H9 (cell line): ENCODE measurements around the gene CCL15. TPM values are rescaled to one million over a fixed set of nuclear protein-coding genes. Genes with fewer than 3 reads are reported as not detected.

Experiments used
- DNase-seq: peaks from one replicate; pipeline ENCODE4 v3.0.0-alpha.2; 2017
- H2AFZ ChIP-seq: one replicate; pipeline ENCODE4 v1.6.1; 2013; ENCODE audit warnings: mild to moderate bottlenecking, low read length, control low read depth, moderate library complexity
- H2AK5ac ChIP-seq: 2 replicates; pipeline ENCODE4 v1.6.1; 2013; ENCODE audit warnings: low read length, control low read depth, mixed read lengths; ENCODE audit not compliant: insufficient read length
- H2BK120ac ChIP-seq: one replicate; pipeline ENCODE4 v1.6.1; 2013; ENCODE audit warnings: low read depth, mild to moderate bottlenecking, low read length, control low read depth, inconsistent platforms; ENCODE audit not compliant: poor library complexity, severe bottlenecking
- H2BK12ac ChIP-seq: 2 replicates; pipeline ENCODE4 v1.6.1; 2013; ENCODE audit warnings: low read length, control low read depth, mixed read lengths, low read depth; ENCODE audit not compliant: insufficient read length
- H2BK15ac ChIP-seq: 2 replicates; pipeline ENCODE4 v1.6.1; 2013; ENCODE audit warnings: low read depth, low read length, control low read depth
- H2BK20ac ChIP-seq: one replicate; pipeline ENCODE4 v1.6.1; 2013; ENCODE audit warnings: low read depth, mild to moderate bottlenecking, low read length, control low read depth, inconsistent platforms; ENCODE audit not compliant: poor library complexity, severe bottlenecking
- H2BK5ac ChIP-seq: 2 replicates; pipeline ENCODE4 v1.6.1; 2013; ENCODE audit warnings: low read length, control low read depth, mixed read lengths; ENCODE audit not compliant: insufficient read length
- H3K14ac ChIP-seq: 2 replicates; pipeline ENCODE4 v1.6.1; 2013; ENCODE audit warnings: low read length, control low read depth; ENCODE audit not compliant: insufficient read depth
- H3K18ac ChIP-seq: 2 replicates; pipeline ENCODE4 v1.6.1; 2013; ENCODE audit warnings: low read depth, mild to moderate bottlenecking, mixed read lengths, low read length, control low read depth; ENCODE audit not compliant: insufficient read length
- H3K23ac ChIP-seq: 2 replicates; pipeline ENCODE4 v1.6.1; 2013; ENCODE audit warnings: low read length, control low read depth, mixed read lengths, low read depth; ENCODE audit not compliant: insufficient read length
- H3K23me2 ChIP-seq: 2 replicates; pipeline ENCODE4 v1.6.1; 2013; ENCODE audit warnings: low read depth, mild to moderate bottlenecking, mixed read lengths, low read length, control low read depth; ENCODE audit not compliant: insufficient read length, poor library complexity, severe bottlenecking
- H3K27ac ChIP-seq: 2 replicates; pipeline ENCODE4 v1.5.1; 2013; ENCODE audit warnings: low read length, control low read depth, mixed read lengths, low read depth; ENCODE audit not compliant: insufficient read length
- H3K27me3 ChIP-seq: 2 replicates; pipeline ENCODE4 v1.6.1; 2013; ENCODE audit warnings: low read length, control low read depth, inconsistent platforms; ENCODE audit not compliant: insufficient read depth
- H3K4ac ChIP-seq: 2 replicates; pipeline ENCODE4 v1.6.1; 2013; ENCODE audit warnings: low read depth, mild to moderate bottlenecking, control low read depth, inconsistent platforms, low read length, moderate library complexity
- H3K4me1 ChIP-seq: 2 replicates; pipeline ENCODE4 v1.6.1; 2013; ENCODE audit warnings: low read length, control low read depth, inconsistent platforms; ENCODE audit not compliant: insufficient read depth
- H3K4me2 ChIP-seq: 2 replicates; pipeline ENCODE4 v1.6.1; 2013; ENCODE audit warnings: low read length, control low read depth, mixed read lengths; ENCODE audit not compliant: insufficient read length, insufficient read depth
- H3K56ac ChIP-seq: 2 replicates; pipeline ENCODE4 v1.6.1; 2013; ENCODE audit warnings: low read depth, mild to moderate bottlenecking, mixed read lengths, low read length, control low read depth; ENCODE audit not compliant: insufficient read length
- H3K79me1 ChIP-seq: 2 replicates; pipeline ENCODE4 v1.6.1; 2013; ENCODE audit warnings: low read depth, mild to moderate bottlenecking, moderate library complexity, low read length, control low read depth, inconsistent platforms; ENCODE audit not compliant: insufficient read depth, poor library complexity, severe bottlenecking
- H3K79me2 ChIP-seq: 2 replicates; pipeline ENCODE4 v1.6.1; 2013; ENCODE audit warnings: low read length, control low read depth, inconsistent platforms; ENCODE audit not compliant: insufficient read depth
- H3K9ac ChIP-seq: 2 replicates; pipeline ENCODE4 v1.6.1; 2013; ENCODE audit warnings: low read length, control low read depth, mixed read lengths; ENCODE audit not compliant: insufficient read length; ENCODE audit errors: extremely low read depth
- H3K9me3 ChIP-seq: one replicate; pipeline ENCODE4 v1.6.1; 2013; ENCODE audit warnings: low read depth, low read length, inconsistent platforms; ENCODE audit not compliant: control insufficient read depth
- H3T11ph ChIP-seq: one replicate; pipeline ENCODE4 v1.6.1; 2013; ENCODE audit warnings: mild to moderate bottlenecking, low read length, control low read depth, inconsistent platforms
- H4K20me1 ChIP-seq: one replicate; pipeline ENCODE4 v1.6.1; 2013; ENCODE audit not compliant: control insufficient read depth, insufficient read length, insufficient read depth
- H4K5ac ChIP-seq: 2 replicates; pipeline ENCODE4 v1.6.1; 2013; ENCODE audit warnings: low read depth, mild to moderate bottlenecking, mixed read lengths, low read length, control low read depth; ENCODE audit not compliant: insufficient read length
- H4K8ac ChIP-seq: replicated peaks from 2 replicates; pipeline ENCODE4 v1.6.1; 2013; ENCODE audit warnings: low read length, control low read depth, mixed read lengths, low read depth; ENCODE audit not compliant: insufficient read length
- H4K91ac ChIP-seq: 2 replicates; pipeline ENCODE4 v1.6.1; 2013; ENCODE audit warnings: low read depth, mild to moderate bottlenecking, moderate library complexity, mixed read lengths, low read length, control low read depth; ENCODE audit not compliant: insufficient read length
- H3K27ac Mint-ChIP-seq, 3 experiments: 2 replicates in 2 of 3; 3 replicates in 1 of 3; pipeline ENCODE4 v1.8.0; 2020 to 2021; ENCODE audit warnings: mixed read lengths in 3 of 3, mild to moderate bottlenecking in 1 of 3, moderate library complexity in 1 of 3
- H3K27me3 Mint-ChIP-seq: 2 replicates; pipeline ENCODE4 v1.8.0; 2021; ENCODE audit warnings: low read depth, mild to moderate bottlenecking, moderate library complexity, mixed read lengths
- H3K36me3 Mint-ChIP-seq, 3 experiments: 2 replicates in 2 of 3; 3 replicates in 1 of 3; pipeline ENCODE4 v1.8.0; 2020 to 2021; ENCODE audit warnings: low read depth in 3 of 3, mixed read lengths in 3 of 3; ENCODE audit not compliant: insufficient read depth in 1 of 3
- H3K4me1 Mint-ChIP-seq, 2 experiments: 2 replicates each; pipeline ENCODE4 v1.8.0; 2020; ENCODE audit warnings: mixed read lengths in 2 of 2
- H3K4me3 Mint-ChIP-seq, 2 experiments: 2 replicates in 1 of 2; 3 replicates in 1 of 2; pipeline ENCODE4 v1.8.0; 2020 to 2021; ENCODE audit warnings: mild to moderate bottlenecking in 2 of 2, mixed read lengths in 2 of 2, moderate library complexity in 1 of 2
- H3K9me3 Mint-ChIP-seq, 2 experiments: 2 replicates in 1 of 2; 3 replicates in 1 of 2; pipeline ENCODE4 v1.8.0; 2020; ENCODE audit warnings: mild to moderate bottlenecking in 2 of 2, mixed read lengths in 2 of 2, moderate library complexity in 1 of 2
- CTCF ChIP-seq: fragments of 200-600 bp; sonication (generic); conservative IDR thresholded peaks from 3 replicates; pipeline ENCODE4 v1.8.0; 2021; ENCODE audit warnings: antibody characterized with exemption, mild to moderate bottlenecking
- WGBS: extraction: QIAGEN DNeasy Blood & Tissue Kit; methylation state at CpG from one replicate; pipeline ENCODE4 v1.1.7; 2013; ENCODE audit warnings: missing lambda C conversion rate, low lambda C conversion rate, mixed read lengths; ENCODE audit not compliant: insufficient read length; ENCODE audit errors: extremely low coverage; 5-methylcytosine and 5-hydroxymethylcytosine counted together
- total RNA-seq: library from RNA; stranded (reverse); gene quantifications from 2 replicates; pipeline ENCODE4 v1.2.1, GENCODE V29; 2021

Gene CCL15
- total RNA-seq, 1 experiment from 2014 or later = not detected

GRCh38 chr17:35948092-35948491 lies 53.3 kb downstream of the CCL15 start:
- H4K8ac ChIP-seq = no peak overlapping the region
- no CpG with 5 or more reads among the region's 7 CpGs for WGBS
- no peak overlapping the region for H2BK5ac ChIP-seq
- H3K18ac ChIP-seq = no peak overlapping the region
- no peaks in the 10 kb centered on the region for H3K79me1 ChIP-seq
- H4K20me1 ChIP-seq = no peaks in the 10 kb centered on the region
- no peak for TF ChIP-seq CTCF
- H2BK120ac ChIP-seq = no peak overlapping the region
- no peaks in the 10 kb centered on the region for H3K4me1 ChIP-seq
- no peak overlapping the region for H3T11ph ChIP-seq
- no peak overlapping the region for H3K27ac ChIP-seq
- peaks cover 2% of the 10 kb centered on the region in 2 experiments; a peak in 3 of 4 replicates for H3K4me1 Mint-ChIP-seq
- H3K9me3 ChIP-seq = no peaks in the 10 kb centered on the region
- no peak overlapping the region for H3K9ac ChIP-seq
- no peak overlapping the region for H3K23ac ChIP-seq
- no peak overlapping the region for H2BK20ac ChIP-seq
- no peaks in the 10 kb centered on the region for H3K36me3 Mint-ChIP-seq
- H2AK5ac ChIP-seq = no peak overlapping the region
- no peak overlapping the region; a peak in 1 of 7 replicates for H3K27ac Mint-ChIP-seq
- H3K27me3 ChIP-seq = no peaks in the 10 kb centered on the region
- no peak for DNase-seq
- H3K23me2 ChIP-seq = no peaks in the 10 kb centered on the region
- no peak overlapping the region for H3K4me3 Mint-ChIP-seq
- H2BK12ac ChIP-seq = no peak overlapping the region
- H3K56ac ChIP-seq = no peak overlapping the region
- H2BK15ac ChIP-seq = no peak overlapping the region
- H2AFZ ChIP-seq = no peak overlapping the region
- no peak overlapping the region for H3K4ac ChIP-seq
- H3K79me2 ChIP-seq = no peaks in the 10 kb centered on the region
- H3K4me2 ChIP-seq = no peak overlapping the region
- H3K14ac ChIP-seq = no peak overlapping the region
- H4K5ac ChIP-seq = no peak overlapping the region
- no peak overlapping the region for H4K91ac ChIP-seq
- no peaks in the 10 kb centered on the region for H3K9me3 Mint-ChIP-seq
- H3K27me3 Mint-ChIP-seq = peaks cover 3% of the 10 kb centered on the region; the same call in 1 of the 2 replicates

Other genes with a start within 250 kb of the CCL15 start
- not detected in 2 replicates for gene GAS2L2, start 248.3 kb downstream of the CCL15 start, total RNA-seq
- gene C17orf50, start 240.7 kb downstream of the CCL15 start, total RNA-seq = not detected in 2 replicates
- not detected in 2 replicates for gene MMP28, start 205.9 kb downstream of the CCL15 start, total RNA-seq
- 290 and 304 TPM in 2 replicates for gene TAF15, start 192.1 kb downstream of the CCL15 start, total RNA-seq
- not detected in 2 replicates for gene HEATR9, start 132.7 kb downstream of the CCL15 start, total RNA-seq
- not detected in 2 replicates for gene CCL5, start 121.2 kb downstream of the CCL15 start, total RNA-seq
- gene RDM1, start 70.8 kb downstream of the CCL15 start, total RNA-seq = 9.0 and 9.8 TPM in 2 replicates
- not detected in 2 replicates for gene LYZL6, start 57.8 kb downstream of the CCL15 start, total RNA-seq
- not detected in 2 replicates for gene CCL16, start 20.1 kb downstream of the CCL15 start, total RNA-seq
- not detected in 2 replicates for gene CCL14, start 14.8 kb downstream of the CCL15 start, total RNA-seq
- not detected in 2 replicates for gene CCL23, start 16.4 kb upstream of the CCL15 start, total RNA-seq
- gene CCL18, start 62.7 kb upstream of the CCL15 start, total RNA-seq = not detected in 2 replicates
- not detected in 2 replicates for gene CCL3, start 88.6 kb upstream of the CCL15 start, total RNA-seq
- not detected in 2 replicates for gene CCL4, start 102.3 kb upstream of the CCL15 start, total RNA-seq
- 5.5 and 8.8 TPM in 2 replicates for gene TBC1D3B, start 175.1 kb upstream of the CCL15 start, total RNA-seq
- gene CCL3L1, start 195.2 kb upstream of the CCL15 start, total RNA-seq = 0.29 TPM in 1 of 2 replicates, not detected in the other
- not detected in 2 replicates for gene CCL4L2, start 209.5 kb upstream of the CCL15 start, total RNA-seq